Islet precursor cell (in vitro differentiated cells): Measurements from ENCODE around the gene GPC3.
"Not testable (repeated sequence)": the region's sequence is repeated elsewhere in the genome, so short reads cannot be mapped to it uniquely, and the experiment has no call there.

Source experiments
- DNase-seq: peaks from one replicate; pipeline ENCODE4 v3.0.0-alpha.2; 2018

GPC3 gene

GRCh38 chrX:133542476-133542875 lies 442.9 kb downstream of the GPC3 start:
- no peak for DNase-seq

GRCh38 chrX:133541021-133541420 lies 444.4 kb downstream of the GPC3 start:
- DNase-seq: no peak

GRCh38 chrX:133538148-133538547 lies 447.2 kb downstream of the GPC3 start:
- DNase-seq: no peak

GRCh38 chrX:133537142-133537541 lies 448.3 kb downstream of the GPC3 start:
- DNase-seq: no peak

GRCh38 chrX:133535066-133535465 lies 450.3 kb downstream of the GPC3 start:
- no peak for DNase-seq

- no peak for DNase-seq
Measured at GRCh38 chrX:133534172-133534571, 451.2 kb downstream of the GPC3 start.

- DNase-seq: no peak
Measured at GRCh38 chrX:133533249-133533648, 452.1 kb downstream of the GPC3 start.

- DNase-seq: no peak
Measured at GRCh38 chrX:133530960-133531359, 454.4 kb downstream of the GPC3 start.

GRCh38 chrX:133529578-133529977 lies 455.8 kb downstream of the GPC3 start:
- DNase-seq: no peak

- DNase-seq: no peak
Measured at GRCh38 chrX:133527825-133528224, 457.6 kb downstream of the GPC3 start.

- DNase-seq: no peak
Measured at GRCh38 chrX:133527415-133527814, 458.0 kb downstream of the GPC3 start.

GRCh38 chrX:133526773-133527172 lies 458.6 kb downstream of the GPC3 start:
- not testable (repeated sequence) for DNase-seq

GRCh38 chrX:133523526-133523925 lies 461.9 kb downstream of the GPC3 start:
- no peak for DNase-seq

- peak; percentile 53 for DNase-seq
Measured at GRCh38 chrX:133523081-133523487, 462.3 kb downstream of the GPC3 start.

GRCh38 chrX:133516686-133517085 lies 468.7 kb downstream of the GPC3 start:
- no peak for DNase-seq

- no peak for DNase-seq
Measured at GRCh38 chrX:133514486-133514885, 470.9 kb downstream of the GPC3 start.

- no peak for DNase-seq
Measured at GRCh38 chrX:133513123-133513522, 472.3 kb downstream of the GPC3 start.

GRCh38 chrX:133511041-133511440 lies 474.4 kb downstream of the GPC3 start:
- DNase-seq: no peak

- DNase-seq: no peak
Measured at GRCh38 chrX:133497356-133497755, 488.0 kb downstream of the GPC3 start.

- DNase-seq: no peak
Measured at GRCh38 chrX:133495464-133496391, 489.7 kb downstream of the GPC3 start.

- DNase-seq: no peak
Measured at GRCh38 chrX:133493366-133493765, 492.0 kb downstream of the GPC3 start.

- DNase-seq: no peak
Measured at GRCh38 chrX:133490955-133491354, 494.4 kb downstream of the GPC3 start.
